Heart right ventricle (tissue), 16 donors: ENCODE data around the gene FAM20A. TPM values are rescaled to one million over a fixed set of nuclear protein-coding genes. Genes with fewer than 3 reads are reported as not detected.

Experiments
- ATAC-seq, 8 donors: fragments of 200-7000 bp; cut with Tn5 transposase; one replicate each; pipeline ENCODE4 v1.9.1; 2020; ENCODE audit warnings: mild to moderate bottlenecking in 8 of 8, moderate library complexity in 8 of 8, moderate number of reproducible peaks in 1 of 8
- DNase-seq, 2 donors: peaks; one replicate each; pipeline ENCODE4 v3.0.0-alpha.2; 2020
- H3K27ac ChIP-seq, 10 donors: fragments of 200-600 bp; sonication (generic) in 2 of 10; one replicate each; pipeline versions ENCODE4 v1.5.0 to v1.8.0; 2020 to 2022; ENCODE audit warnings: mild to moderate bottlenecking in 3 of 10
- H3K27me3 ChIP-seq, 7 donors: fragments of 200-600 bp; one replicate each; pipeline ENCODE4 v1.8.0; 2021 to 2022; ENCODE audit warnings: mild to moderate bottlenecking in 2 of 7
- H3K36me3 ChIP-seq, 9 donors: fragments of 200-600 bp; sonication (generic) in 1 of 9; one replicate each; pipeline versions ENCODE4 v1.5.0 to v1.8.0; 2020 to 2022; ENCODE audit warnings: mild to moderate bottlenecking in 2 of 9
- H3K4me1 ChIP-seq, 9 donors: fragments of 200-600 bp; sonication (generic) in 1 of 9; one replicate each; pipeline versions ENCODE4 v1.5.0 to v1.8.0; 2020 to 2022; ENCODE audit warnings: mild to moderate bottlenecking in 4 of 9
- H3K4me3 ChIP-seq, 10 donors: fragments of 200-600 bp; sonication (generic) in 2 of 10; one replicate each; pipeline versions ENCODE4 v1.5.0 to v1.8.0; 2020 to 2022; ENCODE audit warnings: mild to moderate bottlenecking in 7 of 10, moderate library complexity in 2 of 10
- H3K9me3 ChIP-seq, 11 donors: fragments of 200-600 bp in 10 of 11; sonication (generic) in 2 of 11; one replicate each; pipeline versions ENCODE4 v1.5.0 to v1.8.0; 2013 to 2022; ENCODE audit warnings: mild to moderate bottlenecking in 2 of 11, control low read depth in 1 of 11, moderate library complexity in 1 of 11
- CTCF ChIP-seq, 9 donors: fragments of 200-600 bp; sonication (generic) in 2 of 9; IDR thresholded peaks; one replicate each; pipeline versions ENCODE4 v1.5.0 to v1.8.0; 2021 to 2022; ENCODE audit warnings: antibody characterized with exemption in 9 of 9, mild to moderate bottlenecking in 5 of 9, moderate library complexity in 1 of 9
- WGBS, 2 donors: extraction: QIAGEN DNeasy Blood & Tissue Kit; methylation state at CpG; one replicate each; pipeline ENCODE4 v1.1.7; 2013; ENCODE audit warnings: inconsistent platforms in 1 of 2; 5-methylcytosine and 5-hydroxymethylcytosine counted together
- intact Hi-C, 10 donors: fragments of 100-400 bp; cut with DNase I; formaldehyde crosslinking; loops; one replicate each; pipeline versions ENCODE4 v1.11.1 to v1.14.2; 2022
- polyA plus RNA-seq, 2 donors: library from polyadenylated mRNA; stranded (reverse); fragments of 200-250 nt; gene quantifications; one replicate each; pipeline ENCODE4 v1.2.3, GENCODE V29; 2013
- total RNA-seq, 10 donors: library from RNA; stranded (reverse); fragmentation: NEBNext Ultra II Directional in 3 of 10; extraction: Animal tissue kit (Norgen Biotek cat#: 25700) in 3 of 10; gene quantifications; one replicate each; pipeline versions ENCODE4 v1.2.1 to v1.2.4, GENCODE V29; 2021 to 2023
- donor health status: Arrhythmogenic right ventricular cardiomyopathy.
- donor health status: ischemic (EF 13 %, LVEDD 7.1; RV severe dilation, severe dysfunction).
- donor health status: healthy with polysubstance abuse.
- donor health status: DM: no; HTN: yes; CAD: no.
- donor health status: DM: no; HTN: no; CAD: no.
- donor health status: ischemic (EF 25% LVEDD 6.9; RV normal size, moderate dysfunction).
- donor health status: ischemic (EF 25% LVEDD 5.7; RV mildly dilated, moderate dysfunction).
- donor health status: healthy.
- donor health status: DM: yes; HTN: yes; CAD: no.
- donor health status: Ischemic cardiomyopathy.
- donor health status: ischemic (EF 35%, LVEDD 5.7; RV mildly dilated, moderate dysfunction).
- donor health status: nonischemic (EF 11% LVEDD 7.7; RV severe dilation, severe dysfunction).
- donor health status: DM: yes; HTN: yes; CAD: no.
- donor health status: PGD.
- donor health status: ischemic (EF 29% LVEDD 5.4; RV normal size, mild dysfunction).
- donor health status: nonischemic (EF 23%, LVEDD 6.1; RV moderate dilation, normal function).

The FAM20A gene
- total and polyA plus RNA-seq, 12 donors, result 3.1 to 18.1 (median 7.7) TPM

- 76 to 77% methylated on average over 9 of the region's 9 CpGs for WGBS, 2 donors
- no peak overlapping the region for H3K4me3 ChIP-seq
These were observed 40.3 kb upstream of the FAM20A start for GRCh38 chr17:68641276-68642117.

GRCh38 chr17:68640242-68640989 lies 39.2 kb upstream of the FAM20A start:
- ATAC-seq (no peak), DNase-seq (no peak)
- H3K4me1 ChIP-seq, result peaks cover 0 to 17% (median 0%) of the 10 kb centered on the region in 9 donors
- H3K4me3 ChIP-seq, result no peak overlapping the region
- no peak for TF ChIP-seq CTCF (IDR thresholded peaks at IDR 0.05)
- H3K27me3 ChIP-seq, result peaks cover 0 to 7% (median 0%) of the 10 kb centered on the region in 7 donors
- WGBS, 2 donors, result 38 to 49% methylated on average over 2 of the region's 2 CpGs
- no peaks in the 10 kb centered on the region for H3K9me3 ChIP-seq
- no peak overlapping the region for H3K27ac ChIP-seq
- H3K36me3 ChIP-seq, result no peaks in the 10 kb centered on the region
- intact Hi-C loops, result no loop called here

More at GRCh38 chr17:68641276-68642117, 40.3 kb upstream of the FAM20A start:
- TF ChIP-seq CTCF (IDR thresholded peaks at IDR 0.05), result no peak
- Histone ChIP-seq H3K27ac (peak overlapping the region in 3 of 10 donors; percentile 13 to 30 (median 18)), H3K27me3 (peaks cover 0 to 7% (median 0%) of the 10 kb centered on the region in 7 donors), H3K4me1 (peaks cover 0 to 17% (median 0%) of the 10 kb centered on the region in 9 donors), H3K9me3 (no peaks in the 10 kb centered on the region), H3K36me3 (no peaks in the 10 kb centered on the region)
- ATAC-seq (peak in 2 of 8 donors; percentile 16 to 31), DNase-seq (no peak)
- intact Hi-C loops, result no loop called here

- TF ChIP-seq CTCF (IDR thresholded peaks at IDR 0.05), result no peak
- intact Hi-C loops, result loop anchor here in 1 of 10 donors (5.0 kb wide), 1 partner anchor 1083 kb away; no protein-coding TSS in a partner anchor
- no peak overlapping the region for H3K27ac ChIP-seq
- no peaks in the 10 kb centered on the region for H3K9me3 ChIP-seq
- no peak for ATAC-seq
- H3K36me3 ChIP-seq, result no peaks in the 10 kb centered on the region
- H3K27me3 ChIP-seq, result no peaks in the 10 kb centered on the region
- 79 to 82% methylated on average over 10 of the region's 10 CpGs for WGBS, 2 donors
- DNase-seq, result no peak
- no peak overlapping the region for H3K4me3 ChIP-seq
- no peaks in the 10 kb centered on the region for H3K4me1 ChIP-seq
These were observed 33.2 kb upstream of the FAM20A start for GRCh38 chr17:68634345-68634876.

- ATAC-seq (no peak), DNase-seq (no peak)
- 89% methylated on average over 3 of the region's 3 CpGs for WGBS, 2 donors
- H3K27me3 ChIP-seq, result no peaks in the 10 kb centered on the region
- no peak overlapping the region for H3K4me3 ChIP-seq
- no peaks in the 10 kb centered on the region for H3K9me3 ChIP-seq
- no peak overlapping the region for H3K27ac ChIP-seq
- intact Hi-C loops, result loop anchor here in 1 of 10 donors (10.0 kb wide), 1 partner anchor 126 kb away; no protein-coding TSS in a partner anchor
- TF ChIP-seq CTCF (IDR thresholded peaks at IDR 0.05), result no peak
- peaks cover 0 to 7% (median 0%) of the 10 kb centered on the region in 9 donors for H3K4me1 ChIP-seq
- H3K36me3 ChIP-seq, result no peaks in the 10 kb centered on the region
These were observed 27.4 kb upstream of the FAM20A start for GRCh38 chr17:68628576-68628957.
